HUDEP-2 (cell line): ENCODE data around the gene DPP6.
A peak's percentile ranks its signal among the peaks of the same experiment; 100 is the strongest.
"Not testable (repeated sequence)": the region's sequence is repeated elsewhere in the genome, so short reads cannot be mapped to it uniquely, and the experiment has no call there.

ENCODE experiments used
- DNase-seq, 76 experiments: peaks; one replicate each; lab custom pipeline; 2025; ENCODE audit not compliant: unreplicated experiment in 76 of 76; lab: John Stamatoyannopoulos, UW

DPP6 gene

GRCh38 chr7:154911862-154912455 is 859.8 kb downstream of the DPP6 start:
- DNase-seq: no peak

GRCh38 chr7:154912871-154913637 is 860.9 kb downstream of the DPP6 start:
- DNase-seq: no peak

GRCh38 chr7:154913638-154914307 is 861.6 kb downstream of the DPP6 start:
- peak in 70 of 76 experiments; percentile 4 to 87 (median 60) for DNase-seq

- DNase-seq: no peak
Measured at GRCh38 chr7:154914308-154914995, 862.3 kb downstream of the DPP6 start.

- DNase-seq: peak in 1 of 76 experiments; percentile 8
Measured at GRCh38 chr7:154914996-154915380, 862.8 kb downstream of the DPP6 start.

GRCh38 chr7:154915600-154915999 is 863.4 kb downstream of the DPP6 start:
- no peak for DNase-seq

GRCh38 chr7:154916381-154916780 is 864.2 kb downstream of the DPP6 start:
- no peak for DNase-seq

GRCh38 chr7:154916856-154917807 is 864.9 kb downstream of the DPP6 start:
- no peak for DNase-seq

GRCh38 chr7:154917808-154918160 is 865.6 kb downstream of the DPP6 start:
- no peak for DNase-seq

GRCh38 chr7:154918266-154918665 is 866.1 kb downstream of the DPP6 start:
- DNase-seq: no peak

GRCh38 chr7:154918741-154919140 is 866.5 kb downstream of the DPP6 start:
- DNase-seq: no peak

- no peak for DNase-seq
Measured at GRCh38 chr7:154919344-154920225, 867.4 kb downstream of the DPP6 start.

- DNase-seq: not testable (repeated sequence)
Measured at GRCh38 chr7:154922472-154922871, 870.3 kb downstream of the DPP6 start.

- DNase-seq: peak in 67 of 76 experiments; percentile 3 to 75 (median 52)
Measured at GRCh38 chr7:154927624-154928125, 875.5 kb downstream of the DPP6 start.

- peak in 47 of 76 experiments; percentile 5 to 93 (median 76) for DNase-seq
Measured at GRCh38 chr7:154928136-154929005, 876.2 kb downstream of the DPP6 start.

- no peak for DNase-seq
Measured at GRCh38 chr7:154929006-154929726, 877.0 kb downstream of the DPP6 start.

GRCh38 chr7:154931906-154932305 is 879.7 kb downstream of the DPP6 start:
- DNase-seq: no peak
